ENCODE measurements around the gene TMEM212.

TMEM212 gene

GRCh38 chr3:171862993-171863521 lies 19.9 kb downstream of the TMEM212 start:
- peak; percentile 54 for DNase-seq

DNA sequence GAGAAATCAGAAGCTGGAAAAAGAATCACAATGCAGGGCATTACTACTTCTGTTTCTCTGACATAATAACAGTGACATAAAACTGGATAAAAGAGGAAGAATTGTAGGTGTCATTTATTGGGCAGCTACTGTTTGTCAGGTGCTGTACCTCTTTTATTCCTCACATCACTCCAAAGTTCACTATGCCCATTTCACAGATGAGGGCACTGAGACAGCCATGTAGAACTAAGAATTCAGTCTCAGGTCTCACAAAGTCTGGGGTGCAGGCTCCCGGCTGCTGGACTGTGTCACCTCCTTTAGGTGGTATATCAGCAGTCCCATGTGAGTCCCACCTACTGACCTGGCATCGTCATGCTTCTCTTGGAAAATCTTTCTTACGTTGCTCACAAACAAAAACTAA lies 20.8 kb downstream of the TMEM212 start:
- DNase-seq, result no peak

DNA sequence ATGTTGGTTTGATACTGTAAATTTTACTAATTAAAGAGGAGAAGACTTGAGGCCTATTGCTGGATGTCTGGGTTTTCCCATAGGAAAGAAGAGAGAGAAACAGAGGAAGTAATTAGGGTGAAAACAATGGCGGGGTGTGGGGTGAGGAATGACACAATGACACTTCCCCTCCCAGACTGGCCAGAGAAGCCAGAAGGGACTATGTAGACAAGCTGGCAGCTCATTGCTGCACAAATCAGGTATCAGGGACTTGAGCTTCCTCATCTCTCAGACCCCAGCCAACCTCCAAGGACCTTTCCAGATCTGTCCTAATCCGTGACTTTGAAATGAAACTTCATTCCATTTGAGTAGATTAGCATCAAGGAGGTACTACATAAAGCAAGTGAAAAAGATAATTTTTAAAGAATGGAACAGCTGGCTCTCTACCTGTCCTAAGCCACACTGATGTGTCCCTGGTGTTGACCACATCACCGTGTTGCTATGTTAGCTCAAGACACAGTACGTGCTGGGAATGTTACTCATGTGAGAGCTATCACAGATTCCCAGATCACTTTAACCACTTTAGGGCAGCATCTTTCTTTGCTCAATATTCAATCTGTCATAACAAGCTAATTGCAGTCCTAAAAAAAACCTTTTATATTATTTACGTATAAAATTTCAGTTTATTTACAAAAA lies 22.2 kb downstream of the TMEM212 start:
- DNase-seq, result no peak

GRCh38 chr3:171867981-171868380 lies 24.8 kb downstream of the TMEM212 start:
- DNase-seq, result no peak

DNA sequence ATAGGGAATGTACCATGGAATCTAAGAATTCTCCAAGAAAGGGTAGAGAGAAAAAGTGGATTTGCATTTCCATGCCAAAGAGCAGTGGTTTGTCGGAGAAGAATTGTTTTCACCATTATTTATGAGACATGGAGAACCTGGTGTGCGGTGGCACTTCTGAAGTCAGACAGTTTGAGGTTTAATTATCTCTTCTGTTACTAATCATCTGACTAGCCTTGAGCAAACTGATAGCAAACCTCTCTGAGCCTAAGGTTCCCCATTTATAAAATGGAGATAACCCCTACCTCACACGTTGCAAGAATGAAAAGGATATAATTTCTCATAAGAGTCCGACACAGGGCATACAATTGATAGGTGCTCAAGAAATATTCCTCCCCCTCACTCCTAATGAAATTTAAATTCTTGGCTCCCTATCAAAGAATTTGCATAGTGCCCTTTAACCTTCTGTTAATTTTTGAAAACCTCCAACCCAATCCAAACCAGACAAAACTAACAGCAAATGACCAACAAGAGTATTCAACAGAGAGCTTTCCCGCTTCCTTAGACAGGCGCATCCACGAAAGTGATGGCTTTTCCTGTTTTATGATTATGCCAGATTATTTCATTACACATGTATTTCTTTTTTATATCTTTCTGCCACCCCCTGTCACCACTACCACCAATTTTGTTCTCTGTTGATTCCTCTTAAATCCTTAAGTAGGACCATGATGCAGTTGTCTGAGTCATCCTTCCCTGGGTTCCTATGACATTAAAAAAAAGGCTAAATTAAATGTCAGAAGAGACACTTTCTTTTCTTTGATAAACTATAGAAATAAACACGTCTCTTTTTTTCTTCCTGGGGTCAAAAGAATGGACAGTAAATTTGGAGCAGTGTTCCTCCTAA lies 28.5 kb downstream of the TMEM212 start:
- DNase-seq, result no peak

DNA sequence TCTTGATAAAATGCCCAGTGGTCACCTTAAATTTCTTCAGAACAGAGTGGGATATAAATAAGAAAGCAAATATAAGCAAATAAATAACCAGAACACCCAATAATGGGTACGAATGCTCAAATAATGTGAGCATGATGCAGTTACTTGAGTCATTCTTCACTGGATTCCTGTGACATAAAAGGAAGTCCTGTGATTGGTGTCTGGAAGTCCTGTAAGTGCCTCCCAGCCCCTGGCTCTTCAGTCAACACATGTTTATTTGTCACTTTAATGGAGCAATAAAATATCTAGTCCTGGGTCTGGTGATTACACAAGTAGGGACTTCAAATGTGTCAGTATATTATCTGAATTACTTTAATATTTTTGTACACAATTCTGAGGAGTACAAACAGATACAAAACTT lies 30.4 kb downstream of the TMEM212 start:
- DNase-seq, result no peak

- DNase-seq, result peak; percentile 65
These were observed 31.1 kb downstream of the TMEM212 start for GRCh38 chr3:171874251-171874681.

- no peak for DNase-seq
These were observed 31.7 kb downstream of the TMEM212 start for GRCh38 chr3:171874879-171875278.

DNA sequence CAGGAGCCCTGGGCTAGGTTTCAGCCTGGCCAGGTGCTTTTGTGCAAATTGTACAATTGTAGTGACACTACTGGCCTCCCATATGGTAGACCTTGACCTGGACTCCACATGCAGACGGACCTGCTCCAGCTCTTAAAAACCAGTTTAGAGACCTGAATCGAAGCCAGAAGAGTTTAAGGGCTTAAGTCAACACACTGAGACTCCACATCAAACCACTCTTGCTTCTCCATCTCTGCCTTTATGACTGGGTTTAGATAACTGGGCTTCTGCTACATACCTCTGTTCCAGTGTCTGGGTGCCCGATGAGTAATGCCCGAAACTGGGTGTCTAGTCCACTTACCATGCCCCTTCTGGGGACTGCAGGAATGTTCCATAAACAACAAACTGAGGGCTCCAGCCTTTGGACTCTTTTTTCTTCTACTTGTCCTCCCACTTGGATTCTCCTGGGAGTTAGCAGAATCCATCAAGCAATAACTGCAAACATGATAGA lies 32.8 kb downstream of the TMEM212 start:
- DNase-seq, result no peak

GRCh38 chr3:171876680-171877147 lies 33.6 kb downstream of the TMEM212 start:
- DNase-seq, result no peak

DNA sequence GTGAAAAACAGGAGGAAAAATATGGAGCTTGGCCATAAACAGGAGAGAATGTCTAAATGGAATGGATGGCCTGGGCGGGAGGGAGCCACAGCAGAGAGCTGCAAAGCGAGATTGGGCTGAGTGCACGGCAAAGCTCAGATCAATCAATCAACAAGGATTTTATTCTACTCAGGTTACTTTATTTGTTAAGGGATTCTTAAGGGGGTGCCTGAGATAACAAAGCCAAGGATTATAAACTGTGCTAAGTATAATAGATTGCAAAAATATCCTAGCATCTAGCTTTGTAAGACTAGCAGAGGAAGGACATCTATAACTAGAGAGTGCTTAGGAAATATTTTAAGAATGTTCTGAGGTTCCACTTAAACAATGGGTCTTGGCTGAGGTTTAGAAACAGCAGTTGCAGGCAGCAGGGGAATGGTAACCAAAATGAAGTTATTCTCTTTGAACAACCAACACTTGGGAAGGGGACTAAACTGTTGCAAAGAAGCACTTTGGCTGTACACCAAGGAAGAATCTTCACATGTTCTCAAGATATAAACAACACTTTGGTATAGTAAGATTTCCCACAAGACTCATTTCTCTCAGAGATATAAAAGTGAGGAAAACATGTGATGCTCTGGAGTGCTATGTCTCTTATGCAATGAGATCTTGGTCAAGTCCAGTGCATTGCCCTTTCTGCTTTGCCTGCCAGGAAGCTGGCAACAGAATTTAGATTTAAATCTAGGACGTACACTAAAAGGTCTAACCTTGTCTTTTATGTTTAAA lies 35.5 kb downstream of the TMEM212 start:
- DNase-seq, result no peak

DNA sequence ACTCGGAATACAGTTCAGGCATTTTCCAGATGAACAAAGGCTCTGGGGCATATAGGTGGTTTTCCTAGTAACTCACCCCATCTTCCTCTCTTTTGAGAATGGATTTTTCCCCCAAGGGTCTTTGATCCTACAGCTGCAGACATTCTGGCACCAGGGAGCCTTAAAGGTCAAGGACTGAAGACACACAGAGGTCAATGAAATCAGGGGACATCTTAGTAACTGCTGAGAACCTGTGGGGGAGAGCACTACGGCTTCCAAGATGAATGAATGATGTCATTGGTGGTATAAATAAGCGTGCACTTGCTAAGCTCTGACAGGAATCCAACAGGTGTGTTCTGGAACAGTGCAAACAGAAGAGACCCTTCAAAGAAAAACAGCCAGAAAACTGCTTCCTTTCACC lies 36.3 kb downstream of the TMEM212 start:
- DNase-seq, result no peak

GRCh38 chr3:171880101-171880870 lies 37.1 kb downstream of the TMEM212 start:
- no peak for DNase-seq

DNA sequence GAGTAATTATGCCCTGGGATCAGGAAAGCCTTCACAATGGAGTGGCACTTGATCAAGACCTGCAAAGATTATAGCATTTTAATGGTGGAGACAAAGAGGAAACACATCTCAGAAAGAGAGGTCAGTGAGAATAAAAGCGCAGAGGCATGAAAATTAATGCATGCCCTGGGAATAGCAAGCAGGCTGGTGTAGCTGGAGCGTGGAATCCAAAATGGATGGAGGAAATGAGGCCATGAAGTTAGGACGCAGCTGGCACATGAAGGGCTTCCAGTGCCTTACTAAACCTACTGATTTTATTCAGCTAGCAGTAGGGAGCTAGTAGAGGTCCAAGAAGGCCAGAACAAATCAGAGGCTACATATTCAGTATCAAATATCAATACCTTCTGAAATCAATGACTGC lies 38.1 kb downstream of the TMEM212 start:
- DNase-seq, result no peak

DNA sequence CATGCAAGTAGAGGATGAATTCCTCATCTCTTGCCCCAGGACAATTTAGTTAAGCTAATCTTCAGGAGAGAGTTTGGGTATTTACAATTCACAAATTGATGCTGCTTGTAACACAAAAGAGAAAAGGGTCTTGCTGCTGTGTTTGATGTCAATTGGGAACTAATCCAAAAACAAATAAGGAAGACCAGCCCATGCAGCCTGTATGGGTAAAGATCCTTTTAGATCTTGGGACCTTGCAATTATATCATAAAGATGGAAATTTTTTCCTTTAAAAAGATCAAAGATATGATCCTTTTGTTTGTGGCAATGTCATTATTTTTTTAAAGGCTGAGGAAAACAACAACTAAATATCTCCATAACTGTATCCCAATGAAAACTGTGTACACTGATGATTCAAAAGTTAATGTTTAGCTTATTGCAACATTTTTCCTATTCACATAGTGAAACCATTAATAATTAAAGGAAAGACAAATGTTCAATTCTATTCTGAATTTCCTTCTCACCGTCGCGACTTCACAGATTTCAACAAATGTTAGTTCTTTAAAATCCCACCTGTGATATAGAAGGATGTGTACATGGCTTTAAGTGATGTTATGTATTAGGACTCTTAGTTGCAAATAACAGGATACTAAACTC lies 40.2 kb downstream of the TMEM212 start:
- DNase-seq, result no peak

DNA sequence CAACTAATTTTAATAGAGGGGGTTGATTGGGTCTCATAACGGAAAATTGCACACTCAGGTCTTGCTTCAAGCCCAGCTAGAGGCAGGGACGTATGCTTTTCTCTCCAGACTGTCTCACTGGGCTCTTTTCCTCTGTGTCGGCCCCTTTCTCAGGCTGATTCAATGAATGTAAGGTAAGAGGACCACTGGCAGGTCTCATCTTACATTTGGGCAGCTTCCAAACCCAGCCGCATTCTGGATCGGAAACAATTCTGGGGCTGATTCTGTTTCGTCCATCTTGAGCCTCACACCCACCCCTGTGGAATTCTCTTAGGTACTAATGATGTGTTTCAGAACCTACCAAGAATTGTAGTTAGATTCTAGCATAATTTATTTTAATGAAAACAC lies 40.7 kb downstream of the TMEM212 start:
- no peak for DNase-seq

GRCh38 chr3:171888466-171888865 lies 45.3 kb downstream of the TMEM212 start:
- DNase-seq, result no peak

DNA sequence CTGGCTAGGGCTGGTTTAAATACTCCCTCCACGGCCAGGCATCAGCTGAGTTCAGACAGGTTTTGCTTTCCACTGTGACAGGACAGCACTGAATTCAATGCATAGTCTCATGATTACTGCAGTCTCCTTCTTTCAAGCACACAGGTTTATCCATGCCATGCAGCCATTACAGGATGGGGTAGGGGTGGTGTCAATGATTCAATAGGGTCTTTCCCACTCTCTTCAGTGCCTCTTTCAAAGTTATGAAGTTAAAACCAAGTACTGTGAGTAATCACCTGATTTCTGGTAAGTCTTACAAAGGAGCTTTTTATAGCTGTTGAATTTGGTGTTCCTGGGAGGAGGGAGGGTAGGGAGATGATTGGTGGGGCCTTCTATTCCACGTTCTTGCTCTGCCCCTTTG lies 47.2 kb downstream of the TMEM212 start:
- DNase-seq, result no peak

DNA sequence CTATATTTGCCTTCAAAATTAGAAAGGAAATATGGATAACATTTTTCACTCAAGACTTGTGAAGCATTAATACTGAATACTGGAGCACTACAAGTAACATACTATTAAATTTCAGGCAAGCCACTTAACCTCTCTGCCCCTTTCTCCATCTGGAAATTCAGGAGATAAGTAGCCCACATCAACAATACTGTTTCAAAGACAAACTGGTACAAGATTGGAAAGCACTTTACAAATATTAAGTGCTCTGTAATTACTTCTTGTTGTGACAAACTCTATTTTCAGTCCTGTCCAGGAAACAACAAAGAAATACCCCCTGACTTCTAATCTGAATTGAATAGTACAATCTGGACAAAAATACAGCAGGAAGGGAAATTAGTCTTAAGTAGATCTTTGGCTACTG lies 49.3 kb downstream of the TMEM212 start:
- DNase-seq, result no peak

GRCh38 chr3:171895291-171895690 lies 52.1 kb downstream of the TMEM212 start:
- DNase-seq, result no peak

- DNase-seq, result no peak
These were observed 52.8 kb downstream of the TMEM212 start for GRCh38 chr3:171895900-171896299.

DNA sequence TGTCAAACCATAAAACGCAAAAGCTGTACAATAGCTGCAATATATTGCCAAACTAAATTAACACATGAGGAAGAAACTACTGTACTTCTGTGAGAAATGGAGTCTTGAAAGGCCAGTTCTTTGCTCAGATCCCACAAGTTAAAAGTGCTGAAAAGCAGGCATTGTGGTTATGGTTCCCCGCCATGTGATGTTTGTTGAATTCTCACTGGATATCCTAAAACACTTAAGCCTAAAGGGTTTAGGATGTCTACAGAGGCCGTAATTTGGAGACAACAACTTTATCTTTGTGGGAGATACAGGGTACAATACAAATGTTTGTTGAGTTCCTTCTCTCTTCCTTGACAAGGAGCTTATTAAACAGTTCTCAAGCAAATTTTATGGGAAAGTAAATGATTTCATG lies 53.2 kb downstream of the TMEM212 start:
- no peak for DNase-seq

All from left hindlimb (tissue), 1 donor.